ENCODE data around the gene NOL4L.

Gene NOL4L

DNA sequence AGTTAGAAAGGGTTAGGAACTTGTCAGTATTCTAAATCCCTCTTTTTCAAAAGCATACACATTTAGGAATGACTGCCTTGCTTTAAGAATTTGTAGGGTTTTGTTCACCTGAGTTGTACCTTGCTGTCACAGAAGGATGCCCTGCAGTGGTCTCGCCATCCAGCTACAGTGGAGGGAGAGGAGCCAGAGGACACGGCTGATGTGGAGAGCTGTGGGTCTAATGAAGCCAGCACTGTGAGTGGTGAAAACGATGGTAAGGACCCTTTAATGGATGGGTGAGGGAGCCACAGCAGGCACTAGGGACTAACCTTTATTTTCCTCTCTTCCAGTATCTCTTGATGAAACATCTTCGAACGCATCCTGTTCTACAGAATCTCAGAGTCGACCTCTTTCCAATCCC lies 157.1 kb downstream of the NOL4L start:
- TF ChIP-seq ZNF8 (CRISPR knock-in tag; IDR thresholded peaks at IDR 0.05) = no peak
- TF ChIP-seq, protein P1, sequence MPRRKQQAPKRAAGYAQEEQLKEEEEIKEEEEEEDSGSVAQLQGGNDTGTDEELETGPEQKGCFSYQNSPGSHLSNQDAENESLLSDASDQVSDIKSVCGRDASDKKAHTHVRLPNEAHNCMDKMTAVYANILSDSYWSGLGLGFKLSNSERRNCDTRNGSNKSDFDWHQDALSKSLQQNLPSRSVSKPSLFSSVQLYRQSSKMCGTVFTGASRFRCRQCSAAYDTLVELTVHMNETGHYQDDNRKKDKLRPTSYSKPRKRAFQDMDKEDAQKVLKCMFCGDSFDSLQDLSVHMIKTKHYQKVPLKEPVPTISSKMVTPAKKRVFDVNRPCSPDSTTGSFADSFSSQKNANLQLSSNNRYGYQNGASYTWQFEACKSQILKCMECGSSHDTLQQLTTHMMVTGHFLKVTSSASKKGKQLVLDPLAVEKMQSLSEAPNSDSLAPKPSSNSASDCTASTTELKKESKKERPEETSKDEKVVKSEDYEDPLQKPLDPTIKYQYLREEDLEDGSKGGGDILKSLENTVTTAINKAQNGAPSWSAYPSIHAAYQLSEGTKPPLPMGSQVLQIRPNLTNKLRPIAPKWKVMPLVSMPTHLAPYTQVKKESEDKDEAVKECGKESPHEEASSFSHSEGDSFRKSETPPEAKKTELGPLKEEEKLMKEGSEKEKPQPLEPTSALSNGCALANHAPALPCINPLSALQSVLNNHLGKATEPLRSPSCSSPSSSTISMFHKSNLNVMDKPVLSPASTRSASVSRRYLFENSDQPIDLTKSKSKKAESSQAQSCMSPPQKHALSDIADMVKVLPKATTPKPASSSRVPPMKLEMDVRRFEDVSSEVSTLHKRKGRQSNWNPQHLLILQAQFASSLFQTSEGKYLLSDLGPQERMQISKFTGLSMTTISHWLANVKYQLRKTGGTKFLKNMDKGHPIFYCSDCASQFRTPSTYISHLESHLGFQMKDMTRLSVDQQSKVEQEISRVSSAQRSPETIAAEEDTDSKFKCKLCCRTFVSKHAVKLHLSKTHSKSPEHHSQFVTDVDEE (CRISPR knock-in tag; IDR thresholded peaks at IDR 0.05) = no peak
- TF ChIP-seq, protein P2, sequence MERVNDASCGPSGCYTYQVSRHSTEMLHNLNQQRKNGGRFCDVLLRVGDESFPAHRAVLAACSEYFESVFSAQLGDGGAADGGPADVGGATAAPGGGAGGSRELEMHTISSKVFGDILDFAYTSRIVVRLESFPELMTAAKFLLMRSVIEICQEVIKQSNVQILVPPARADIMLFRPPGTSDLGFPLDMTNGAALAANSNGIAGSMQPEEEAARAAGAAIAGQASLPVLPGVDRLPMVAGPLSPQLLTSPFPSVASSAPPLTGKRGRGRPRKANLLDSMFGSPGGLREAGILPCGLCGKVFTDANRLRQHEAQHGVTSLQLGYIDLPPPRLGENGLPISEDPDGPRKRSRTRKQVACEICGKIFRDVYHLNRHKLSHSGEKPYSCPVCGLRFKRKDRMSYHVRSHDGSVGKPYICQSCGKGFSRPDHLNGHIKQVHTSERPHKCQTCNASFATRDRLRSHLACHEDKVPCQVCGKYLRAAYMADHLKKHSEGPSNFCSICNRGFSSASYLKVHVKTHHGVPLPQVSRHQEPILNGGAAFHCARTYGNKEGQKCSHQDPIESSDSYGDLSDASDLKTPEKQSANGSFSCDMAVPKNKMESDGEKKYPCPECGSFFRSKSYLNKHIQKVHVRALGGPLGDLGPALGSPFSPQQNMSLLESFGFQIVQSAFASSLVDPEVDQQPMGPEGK (CRISPR knock-in tag; IDR thresholded peaks at IDR 0.05; ENCODE audit: borderline replicate concordance) = no peak
- no peak for ATAC-seq

DNA sequence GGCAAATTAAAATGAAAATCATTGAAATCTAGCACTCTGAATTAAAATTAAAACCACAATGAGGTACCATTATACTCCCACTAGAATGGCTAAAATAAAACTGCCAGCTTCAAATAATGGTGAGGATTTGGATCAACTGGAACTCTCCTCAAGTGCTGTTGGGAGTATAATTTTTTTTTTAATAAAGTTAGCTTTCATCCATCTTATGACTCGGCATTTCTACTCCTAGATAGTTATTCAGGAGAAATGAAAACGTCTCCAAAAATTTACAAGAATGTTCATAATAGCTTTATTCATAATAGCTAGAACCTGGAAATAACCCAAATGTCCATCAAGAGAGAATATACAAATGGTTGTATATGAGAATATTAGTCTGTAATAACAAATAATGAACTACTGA lies 163.8 kb downstream of the NOL4L start:
- no peak for TF ChIP-seq ZFP30 (CRISPR knock-in tag; IDR thresholded peaks at IDR 0.05)
- TF ChIP-seq ISL1 (CRISPR knock-in tag; IDR thresholded peaks at IDR 0.05) = no peak
- TF ChIP-seq, protein P3, sequence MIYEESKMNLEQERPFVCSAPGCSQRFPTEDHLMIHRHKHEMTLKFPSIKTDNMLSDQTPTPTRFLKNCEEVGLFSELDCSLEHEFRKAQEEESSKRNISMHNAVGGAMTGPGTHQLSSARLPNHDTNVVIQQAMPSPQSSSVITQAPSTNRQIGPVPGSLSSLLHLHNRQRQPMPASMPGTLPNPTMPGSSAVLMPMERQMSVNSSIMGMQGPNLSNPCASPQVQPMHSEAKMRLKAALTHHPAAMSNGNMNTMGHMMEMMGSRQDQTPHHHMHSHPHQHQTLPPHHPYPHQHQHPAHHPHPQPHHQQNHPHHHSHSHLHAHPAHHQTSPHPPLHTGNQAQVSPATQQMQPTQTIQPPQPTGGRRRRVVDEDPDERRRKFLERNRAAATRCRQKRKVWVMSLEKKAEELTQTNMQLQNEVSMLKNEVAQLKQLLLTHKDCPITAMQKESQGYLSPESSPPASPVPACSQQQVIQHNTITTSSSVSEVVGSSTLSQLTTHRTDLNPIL (CRISPR knock-in tag; IDR thresholded peaks at IDR 0.05; ENCODE audit: low read depth) = no peak
- no peak for TF ChIP-seq GLIS3 (CRISPR knock-in tag; IDR thresholded peaks at IDR 0.05)
- TF ChIP-seq ZNF565 (CRISPR knock-in tag; conservative IDR thresholded peaks at IDR 0.05; ENCODE audit: low read depth) = no peak
- TF ChIP-seq, protein P4, sequence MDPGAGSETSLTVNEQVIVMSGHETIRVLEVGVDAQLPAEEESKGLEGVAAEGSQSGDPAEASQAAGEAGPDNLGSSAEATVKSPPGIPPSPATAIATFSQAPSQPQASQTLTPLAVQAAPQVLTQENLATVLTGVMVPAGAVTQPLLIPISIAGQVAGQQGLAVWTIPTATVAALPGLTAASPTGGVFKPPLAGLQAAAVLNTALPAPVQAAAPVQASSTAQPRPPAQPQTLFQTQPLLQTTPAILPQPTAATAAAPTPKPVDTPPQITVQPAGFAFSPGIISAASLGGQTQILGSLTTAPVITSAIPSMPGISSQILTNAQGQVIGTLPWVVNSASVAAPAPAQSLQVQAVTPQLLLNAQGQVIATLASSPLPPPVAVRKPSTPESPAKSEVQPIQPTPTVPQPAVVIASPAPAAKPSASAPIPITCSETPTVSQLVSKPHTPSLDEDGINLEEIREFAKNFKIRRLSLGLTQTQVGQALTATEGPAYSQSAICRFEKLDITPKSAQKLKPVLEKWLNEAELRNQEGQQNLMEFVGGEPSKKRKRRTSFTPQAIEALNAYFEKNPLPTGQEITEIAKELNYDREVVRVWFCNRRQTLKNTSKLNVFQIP (CRISPR knock-in tag; IDR thresholded peaks at IDR 0.05; ENCODE audit: borderline replicate concordance, low read depth) = no peak
- no peak for TF ChIP-seq SNAI2 (CRISPR knock-in tag; IDR thresholded peaks at IDR 0.05)
- no peak for TF ChIP-seq CSDC2 (CRISPR knock-in tag; IDR thresholded peaks at IDR 0.05)
- no peak for TF ChIP-seq ESRRG (CRISPR knock-in tag; IDR thresholded peaks at IDR 0.05)
- TF ChIP-seq ZNF8 (CRISPR knock-in tag; IDR thresholded peaks at IDR 0.05) = no peak

DNA sequence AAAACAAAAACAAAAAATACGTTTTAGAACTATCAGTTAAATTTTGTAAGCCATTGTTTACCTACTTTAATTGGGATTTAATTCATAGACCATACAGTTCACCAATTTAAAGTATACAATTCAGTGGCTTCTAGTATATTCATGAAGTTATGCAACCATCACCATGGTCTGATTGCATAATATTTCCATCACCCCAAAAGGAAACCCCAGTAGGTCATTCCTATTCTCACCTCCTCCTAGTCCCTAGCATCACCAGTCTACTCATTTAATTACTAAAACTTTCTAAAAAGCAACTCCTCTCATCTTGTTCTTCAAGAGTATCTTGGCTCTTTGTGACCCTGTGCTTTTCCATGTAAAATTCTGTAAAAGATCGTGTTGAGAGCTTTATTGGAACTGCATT lies 166.8 kb downstream of the NOL4L start:
- TF ChIP-seq BACH2 (CRISPR knock-in tag; IDR thresholded peaks at IDR 0.05; ENCODE audit: borderline replicate concordance) (no peak), TCF4 (CRISPR knock-in tag; IDR thresholded peaks at IDR 0.05; ENCODE audit: borderline replicate concordance) (no peak), ISL1 (CRISPR knock-in tag; IDR thresholded peaks at IDR 0.05) (no peak), SNAI2 (CRISPR knock-in tag; IDR thresholded peaks at IDR 0.05) (no peak), ZFP30 (CRISPR knock-in tag; IDR thresholded peaks at IDR 0.05) (no peak), GLIS3 (CRISPR knock-in tag; IDR thresholded peaks at IDR 0.05) (no peak), ZNF8 (CRISPR knock-in tag; IDR thresholded peaks at IDR 0.05) (no peak), TOX (CRISPR knock-in tag; IDR thresholded peaks at IDR 0.05; ENCODE audit: borderline replicate concordance) (no peak), ESRRG (CRISPR knock-in tag; IDR thresholded peaks at IDR 0.05) (no peak), OSR1 (CRISPR knock-in tag; IDR thresholded peaks at IDR 0.05) (no peak), ZNF70 (CRISPR knock-in tag; IDR thresholded peaks at IDR 0.05) (no peak), CSDC2 (CRISPR knock-in tag; IDR thresholded peaks at IDR 0.05) (no peak), RARB (CRISPR knock-in tag; IDR thresholded peaks at IDR 0.05) (no peak), ZFP3 (CRISPR knock-in tag; IDR thresholded peaks at IDR 0.05) (no peak), ZNF565 (CRISPR knock-in tag; conservative IDR thresholded peaks at IDR 0.05; ENCODE audit: low read depth) (no peak)
- TF ChIP-seq, protein P5, sequence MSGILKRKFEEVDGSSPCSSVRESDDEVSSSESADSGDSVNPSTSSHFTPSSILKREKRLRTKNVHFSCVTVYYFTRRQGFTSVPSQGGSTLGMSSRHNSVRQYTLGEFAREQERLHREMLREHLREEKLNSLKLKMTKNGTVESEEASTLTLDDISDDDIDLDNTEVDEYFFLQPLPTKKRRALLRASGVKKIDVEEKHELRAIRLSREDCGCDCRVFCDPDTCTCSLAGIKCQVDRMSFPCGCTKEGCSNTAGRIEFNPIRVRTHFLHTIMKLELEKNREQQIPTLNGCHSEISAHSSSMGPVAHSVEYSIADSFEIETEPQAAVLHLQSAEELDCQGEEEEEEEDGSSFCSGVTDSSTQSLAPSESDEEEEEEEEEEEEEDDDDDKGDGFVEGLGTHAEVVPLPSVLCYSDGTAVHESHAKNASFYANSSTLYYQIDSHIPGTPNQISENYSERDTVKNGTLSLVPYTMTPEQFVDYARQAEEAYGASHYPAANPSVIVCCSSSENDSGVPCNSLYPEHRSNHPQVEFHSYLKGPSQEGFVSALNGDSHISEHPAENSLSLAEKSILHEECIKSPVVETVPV (CRISPR knock-in tag; IDR thresholded peaks at IDR 0.05) = no peak
- TF ChIP-seq, protein P1 (CRISPR knock-in tag; IDR thresholded peaks at IDR 0.05) = no peak
- TF ChIP-seq, protein P4 (CRISPR knock-in tag; IDR thresholded peaks at IDR 0.05; ENCODE audit: borderline replicate concordance, low read depth) = no peak
- TF ChIP-seq, protein P3 (CRISPR knock-in tag; IDR thresholded peaks at IDR 0.05; ENCODE audit: low read depth) = no peak
- ATAC-seq = no peak

More for the DNA sequence above, 163.8 kb downstream of the NOL4L start:
- no peak for ATAC-seq

Data from SK-N-SH treated with all-trans-retinoic acid at 6 μM for 48 hours (cell line).